LNCaP clone FGC (cell line): ENCODE measurements around the gene TUNAR.

ENCODE experiments used
- DNase-seq: peaks from one replicate; pipeline ENCODE4 v3.0.0-alpha.2; 2011; ENCODE audit warnings: low read depth
- H3K4me3 ChIP-seq: 2 replicates; pipeline ENCODE4 v1.5.1; 2011; ENCODE audit warnings: mild to moderate bottlenecking, low read depth, low read length, control low read depth
- CTCF ChIP-seq: IDR thresholded peaks from 2 replicates; pipeline ENCODE4 v1.5.1; 2012; ENCODE audit warnings: mild to moderate bottlenecking; ENCODE audit not compliant: control insufficient read depth, insufficient read depth; ENCODE audit errors: extremely low read depth

TUNAR gene

GRCh38 chr14:95833429-95833828 lies 43.2 kb upstream of the TUNAR start:
- no peak overlapping the region for H3K4me3 ChIP-seq
- TF ChIP-seq CTCF, result no peak
- peak; percentile 18 for DNase-seq

- TF ChIP-seq CTCF, result no peak
- no peak for DNase-seq
- no peak overlapping the region for H3K4me3 ChIP-seq
These were observed 42.1 kb upstream of the TUNAR start for GRCh38 chr14:95834496-95834895.

GRCh38 chr14:95835121-95835730 lies 41.4 kb upstream of the TUNAR start:
- no peak for DNase-seq
- TF ChIP-seq CTCF, result no peak
- no peak overlapping the region for H3K4me3 ChIP-seq

GRCh38 chr14:95838862-95839261 lies 37.8 kb upstream of the TUNAR start:
- no peak overlapping the region for H3K4me3 ChIP-seq
- no peak for DNase-seq
- TF ChIP-seq CTCF, result no peak

- no peak overlapping the region for H3K4me3 ChIP-seq
- TF ChIP-seq CTCF, result no peak
- DNase-seq, result no peak
These were observed 36.4 kb upstream of the TUNAR start for GRCh38 chr14:95840094-95840700.

GRCh38 chr14:95841668-95842067 lies 35.0 kb upstream of the TUNAR start:
- TF ChIP-seq CTCF, result no peak
- no peak for DNase-seq
- no peak overlapping the region for H3K4me3 ChIP-seq

- DNase-seq, result no peak
- TF ChIP-seq CTCF, result no peak
These were observed 26.9 kb upstream of the TUNAR start for GRCh38 chr14:95849761-95850160.

More at GRCh38 chr14:95849761-95850160, 26.9 kb upstream of the TUNAR start:
- H3K4me3 ChIP-seq, result no peak overlapping the region
